ES-I3 (cell line): ENCODE data around the gene MMUT.
A peak's percentile ranks its signal among the peaks of the same experiment; 100 is the strongest.
"Not testable (repeated sequence)": the region's sequence is repeated elsewhere in the genome, so short reads cannot be mapped to it uniquely, and the experiment has no call there.

Source experiments
- H3K36me3 ChIP-seq: 2 replicates; pipeline ENCODE4 v1.6.1; 2013; ENCODE audit warnings: mild to moderate bottlenecking, low read length, control low read depth, moderate library complexity; ENCODE audit not compliant: insufficient read depth
- H3K4me1 ChIP-seq: 2 replicates; pipeline ENCODE4 v1.6.1; 2013; ENCODE audit warnings: mild to moderate bottlenecking, control low read depth, low read length; ENCODE audit not compliant: insufficient read depth
- H3K9ac ChIP-seq: 2 replicates; pipeline ENCODE4 v1.6.1; 2013; ENCODE audit warnings: low read depth, mild to moderate bottlenecking, low read length, moderate library complexity
- H3K9me3 ChIP-seq: 2 replicates; pipeline ENCODE4 v1.6.1; 2013; ENCODE audit warnings: mild to moderate bottlenecking, low read length, moderate library complexity; ENCODE audit not compliant: control insufficient read depth, insufficient read depth

MMUT gene

DNA sequence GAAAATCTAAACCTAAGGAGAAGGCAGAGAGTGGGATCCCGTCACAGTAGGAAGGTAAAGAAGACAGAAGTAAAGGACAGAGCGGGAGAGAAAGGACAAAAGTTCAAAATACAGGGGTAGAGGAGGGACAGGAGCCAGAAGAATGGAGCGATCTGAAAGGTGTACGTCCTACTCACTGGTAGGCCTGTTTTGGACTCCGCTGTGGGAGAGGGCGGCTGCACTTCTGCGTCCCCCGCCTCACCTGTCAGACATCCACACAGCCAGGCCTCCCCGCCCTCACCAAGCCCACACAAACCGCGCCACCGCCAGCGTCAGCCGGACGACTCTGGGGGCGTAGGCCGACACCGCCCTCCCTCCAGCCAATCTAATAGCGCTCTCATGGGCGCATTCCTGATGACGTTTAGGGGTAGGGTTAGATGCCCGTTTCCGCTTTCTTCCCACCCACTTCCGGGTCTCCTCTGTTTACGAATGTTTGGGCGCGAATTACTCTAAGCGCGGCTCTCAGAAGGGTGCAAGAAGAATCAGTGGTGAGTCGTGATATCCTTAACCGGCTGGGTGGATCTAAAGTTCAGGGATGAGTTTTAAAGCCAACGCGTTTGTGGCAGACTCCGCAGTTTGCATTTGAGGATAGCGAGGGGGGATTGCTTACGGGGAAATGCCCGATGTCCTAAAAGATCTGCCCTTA lies at the start of gene MMUT, which contains the start of gene CENPQ:
Gene MMUT, minus strand, starts transcription at position 327 of the 685 bp plus-strand sequence. CDS start 3,787 bp downstream, outside the sequence.
Gene CENPQ, plus strand, starts transcription at position 444 of the 685 bp plus-strand sequence. CDS start 6,807 bp downstream, outside the sequence.
- Histone ChIP-seq H3K9me3 (no peaks in the 10 kb centered on the region), H3K36me3 (no peaks in the 10 kb centered on the region; the same call in 1 of the 2 replicates), H3K9ac (peak within 1 kb of the TSS; percentile 99), H3K4me1 (peaks cover 5% of the 10 kb centered on the region; the same call in 1 of the 2 replicates)

DNA sequence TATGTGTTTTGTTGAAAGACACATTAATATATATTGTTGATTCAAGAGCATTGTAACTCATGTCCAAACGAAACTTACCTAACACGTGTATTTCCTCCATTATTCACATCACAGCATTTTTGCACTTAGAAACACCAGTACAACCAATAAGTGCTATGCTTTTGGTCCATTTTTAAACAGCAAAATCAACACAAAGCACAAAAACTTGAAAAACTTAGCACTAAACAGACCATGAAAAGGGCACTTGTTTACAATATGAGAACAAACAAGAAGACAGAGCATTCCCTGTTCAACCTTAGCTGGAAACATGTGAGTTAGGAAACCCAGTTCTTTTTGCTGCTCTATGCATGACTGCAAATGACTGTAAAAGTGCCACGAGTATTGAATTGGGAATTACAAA lies 46.3 kb upstream of the MMUT start:
- Histone ChIP-seq H3K9ac (no peak overlapping the region), H3K4me1 (no peaks in the 10 kb centered on the region), H3K9me3 (no peaks in the 10 kb centered on the region), H3K36me3 (no peaks in the 10 kb centered on the region)

DNA sequence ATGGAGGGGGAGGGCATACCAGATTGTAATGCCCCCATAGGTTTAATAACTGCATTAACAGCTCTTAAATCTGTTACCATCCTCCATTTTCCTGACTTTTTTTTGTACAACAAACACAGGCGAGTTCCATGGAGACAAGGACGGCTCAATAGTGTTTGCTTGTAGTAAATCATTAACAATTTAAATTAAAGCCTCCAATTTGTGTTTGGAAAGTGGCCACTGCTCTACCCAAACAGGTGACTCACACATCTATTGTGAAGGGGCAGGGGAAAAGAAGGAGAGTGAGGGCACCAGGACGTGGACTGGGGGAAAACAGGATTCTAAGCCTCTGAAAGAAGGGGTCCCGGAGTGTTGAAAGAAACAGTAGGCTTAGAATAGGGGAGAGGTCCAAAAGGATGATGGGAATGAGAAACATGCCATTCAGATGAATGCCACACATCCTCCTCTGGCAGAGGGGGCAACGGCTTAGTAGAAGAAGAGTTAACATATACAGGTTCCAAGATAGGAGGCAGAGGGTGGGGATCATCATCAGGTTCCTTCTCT lies 43.6 kb upstream of the MMUT start:
- no peaks in the 10 kb centered on the region for H3K9me3 ChIP-seq
- no peaks in the 10 kb centered on the region for H3K4me1 ChIP-seq
- no peak overlapping the region for H3K9ac ChIP-seq
- no peaks in the 10 kb centered on the region for H3K36me3 ChIP-seq

DNA sequence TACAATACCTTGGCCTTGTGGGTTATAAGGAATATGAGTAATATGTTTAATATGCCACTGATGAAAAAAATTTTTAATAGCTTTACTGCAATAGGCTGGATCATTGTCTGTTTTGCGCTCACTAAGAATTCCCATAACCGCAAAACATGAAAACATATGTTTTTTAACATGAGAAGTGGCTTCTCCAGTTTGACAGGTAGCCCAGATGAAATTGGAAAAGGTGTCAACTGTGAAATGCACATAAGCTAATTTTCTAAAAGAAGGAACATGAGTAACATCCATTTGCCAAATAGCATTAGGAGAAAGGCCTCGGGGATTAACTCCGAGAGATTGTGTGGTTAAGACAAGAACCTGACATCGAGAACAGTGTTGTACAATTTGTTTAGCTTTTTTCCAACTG lies 41.6 kb upstream of the MMUT start:
- H3K9ac ChIP-seq, result no peak overlapping the region
- no peaks in the 10 kb centered on the region for H3K9me3 ChIP-seq
- H3K4me1 ChIP-seq, result no peaks in the 10 kb centered on the region
- H3K36me3 ChIP-seq, result no peaks in the 10 kb centered on the region

DNA sequence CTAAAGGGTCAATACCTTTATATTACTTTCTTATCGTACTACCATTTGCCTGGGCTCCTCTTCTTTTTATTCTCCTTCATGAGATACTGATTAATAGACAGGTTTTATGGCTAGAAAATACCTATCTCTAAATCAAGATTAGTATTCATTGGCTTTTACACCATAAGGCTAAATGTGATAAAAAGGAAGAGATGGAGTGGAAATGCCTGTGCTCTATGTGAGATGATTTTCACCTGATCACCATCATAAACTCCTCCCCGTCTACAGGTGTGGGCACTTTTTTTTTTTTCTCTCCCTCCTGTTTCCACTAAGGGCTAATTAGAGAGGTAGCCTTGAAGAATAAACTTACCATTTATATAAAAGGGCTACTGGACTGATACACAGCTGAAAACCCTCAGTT lies 36.6 kb upstream of the MMUT start, which contains the start of gene GLYATL3:
Gene GLYATL3, plus strand, starts transcription at position 301 of the 400 bp plus-strand sequence. CDS start 12,068 bp downstream, outside the sequence.
- Histone ChIP-seq H3K36me3 (no peaks in the 10 kb centered on the region), H3K9me3 (no peaks in the 10 kb centered on the region), H3K4me1 (no peaks in the 10 kb centered on the region; the same call in 1 of the 2 replicates), H3K9ac (no peak within 1 kb of the TSS)

DNA sequence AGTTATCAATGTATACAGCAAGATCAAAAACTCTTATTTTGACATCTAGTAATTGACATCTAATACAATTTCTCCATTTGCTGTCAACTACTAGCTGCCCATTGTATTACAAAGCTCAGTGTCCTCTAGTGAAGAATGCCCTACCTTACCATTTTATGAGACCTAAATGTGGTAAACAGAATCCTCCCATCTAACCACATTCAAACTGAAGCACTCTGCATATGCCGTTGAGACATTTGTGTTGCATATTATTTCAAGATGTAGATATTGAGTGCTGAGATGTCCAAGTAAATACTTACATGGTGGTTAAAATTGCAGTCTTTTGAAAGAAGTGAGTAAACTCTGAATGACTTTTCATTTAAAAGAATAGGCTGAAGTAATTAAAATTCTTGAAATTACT lies 36.1 kb upstream of the MMUT start:
- Histone ChIP-seq H3K9me3 (no peaks in the 10 kb centered on the region), H3K9ac (no peak overlapping the region), H3K36me3 (no peaks in the 10 kb centered on the region)

DNA sequence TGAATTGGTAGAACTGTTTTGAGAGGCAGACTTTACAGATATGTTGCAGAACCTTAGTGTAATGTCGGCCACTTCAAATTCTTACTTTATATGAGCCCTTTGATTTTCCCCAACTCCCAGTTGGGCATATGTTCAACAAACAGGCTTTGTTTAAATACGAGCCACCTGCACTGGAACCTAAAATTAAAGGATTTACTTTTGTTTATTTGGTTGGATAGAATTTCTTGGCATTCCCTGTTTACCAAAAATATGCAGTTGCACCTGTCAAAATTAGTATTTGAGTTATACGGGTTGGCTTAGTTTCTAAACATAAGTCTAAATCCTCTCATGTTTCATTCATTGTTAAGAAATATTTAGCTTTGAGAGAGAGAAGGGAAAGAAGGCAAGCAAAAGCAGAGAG lies 34.3 kb upstream of the MMUT start:
- H3K4me1 ChIP-seq, result no peaks in the 10 kb centered on the region; the same call in 1 of the 2 replicates
- no peak overlapping the region for H3K9ac ChIP-seq
- H3K9me3 ChIP-seq, result no peaks in the 10 kb centered on the region
- no peaks in the 10 kb centered on the region for H3K36me3 ChIP-seq

More for the DNA sequence above, 36.1 kb upstream of the MMUT start:
- no peaks in the 10 kb centered on the region; the same call in 1 of the 2 replicates for H3K4me1 ChIP-seq

DNA sequence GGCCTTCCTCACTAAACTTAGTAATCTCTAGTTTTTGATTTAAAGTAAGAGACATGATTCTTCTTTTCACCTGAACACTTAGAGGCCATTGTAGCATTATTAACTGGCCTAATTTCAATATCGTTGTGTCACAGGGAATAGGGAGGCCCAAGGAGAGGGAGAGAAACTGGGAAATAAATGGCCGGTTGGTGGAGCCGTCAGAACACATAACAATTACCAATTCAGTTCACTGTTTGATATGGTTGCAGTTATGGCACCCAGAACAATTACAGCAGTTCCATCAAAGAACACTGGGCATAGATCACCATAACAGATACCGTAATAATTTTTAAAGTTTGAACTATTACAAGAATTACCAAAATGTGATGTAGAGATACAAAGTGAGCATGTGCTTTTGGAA lies 27.6 kb upstream of the MMUT start:
- H3K4me1 ChIP-seq, result no peaks in the 10 kb centered on the region
- no peaks in the 10 kb centered on the region for H3K9me3 ChIP-seq
- H3K36me3 ChIP-seq, result peaks cover 13% of the 10 kb centered on the region; the same call in 1 of the 2 replicates
- H3K9ac ChIP-seq, result no peak overlapping the region

DNA sequence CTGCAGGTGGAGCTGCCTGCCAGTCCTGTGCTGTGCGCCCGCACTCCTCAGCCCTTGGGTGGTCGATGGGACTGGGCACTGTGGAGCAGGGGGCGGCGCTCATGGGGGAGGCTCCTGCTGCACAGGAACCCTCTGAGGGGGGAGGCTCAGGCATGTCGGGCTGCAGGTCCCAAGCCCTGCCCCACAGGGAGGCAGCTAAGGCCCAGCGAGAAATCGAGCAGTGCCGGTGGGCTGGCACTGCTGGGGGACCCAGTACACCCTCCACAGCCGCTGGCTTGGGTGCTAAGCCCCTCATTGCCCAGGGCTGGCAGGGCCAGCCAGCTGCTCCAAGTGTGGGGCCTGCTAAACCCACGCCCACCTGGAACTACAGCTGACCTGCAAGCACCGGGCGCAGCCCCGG lies 20.3 kb upstream of the MMUT start:
- not testable (repeated sequence) for H3K9ac ChIP-seq, H3K36me3 ChIP-seq, H3K4me1 ChIP-seq, H3K9me3 ChIP-seq

DNA sequence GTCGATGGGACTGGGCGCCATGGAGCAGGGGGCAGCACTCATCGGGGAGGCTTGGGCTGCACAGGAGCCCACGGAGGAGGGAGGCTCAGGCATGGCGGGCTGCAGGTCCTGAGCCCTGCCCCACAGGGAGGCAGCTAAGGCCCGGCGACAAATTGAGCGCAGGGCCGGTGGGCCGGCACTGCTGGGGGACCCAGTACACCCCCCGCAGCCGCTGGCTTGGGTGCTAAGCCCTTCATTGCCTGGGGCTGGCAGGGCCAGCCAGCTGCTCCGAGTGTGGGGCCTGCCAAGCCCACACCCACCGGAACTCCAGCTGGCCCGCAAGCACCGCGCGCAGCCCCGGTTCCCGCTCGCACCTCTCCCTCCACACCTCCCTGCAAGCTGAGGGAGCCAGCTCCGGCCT lies 18.8 kb upstream of the MMUT start:
- not testable (repeated sequence) for H3K4me1 ChIP-seq, H3K36me3 ChIP-seq, H3K9ac ChIP-seq, H3K9me3 ChIP-seq

DNA sequence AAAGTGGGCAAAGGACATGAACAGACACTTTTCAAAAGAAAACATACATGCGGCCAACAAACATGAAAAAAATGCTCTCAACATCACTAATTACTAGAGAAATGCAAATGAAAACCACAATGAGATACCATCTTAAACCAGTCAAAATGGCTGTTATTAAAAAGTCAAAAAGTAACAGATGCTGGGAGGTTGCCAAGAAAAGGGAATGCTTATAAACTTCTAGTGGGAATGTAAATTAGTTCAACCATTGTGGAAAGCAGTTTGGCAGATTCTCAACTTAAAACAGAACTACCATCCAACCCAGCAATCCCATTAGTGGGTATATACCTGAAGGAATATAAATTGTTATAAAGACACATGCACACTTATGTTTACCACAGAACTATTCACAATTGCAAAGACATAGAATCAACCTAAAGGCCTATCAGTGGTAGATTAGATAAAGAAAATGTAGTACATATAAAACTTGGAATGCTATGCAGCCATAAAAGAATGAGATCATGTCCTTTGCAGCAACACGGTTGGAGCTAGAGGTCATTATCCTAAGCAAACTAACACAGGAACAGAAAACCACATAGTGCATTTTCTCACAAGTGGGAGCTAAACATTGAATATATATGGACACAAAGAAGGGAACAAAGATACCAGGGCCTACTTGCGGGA lies 16.4 kb upstream of the MMUT start:
- H3K9me3 ChIP-seq, result no peaks in the 10 kb centered on the region
- H3K4me1 ChIP-seq, result no peaks in the 10 kb centered on the region
- H3K9ac ChIP-seq, result no peak overlapping the region
- no peaks in the 10 kb centered on the region for H3K36me3 ChIP-seq

DNA sequence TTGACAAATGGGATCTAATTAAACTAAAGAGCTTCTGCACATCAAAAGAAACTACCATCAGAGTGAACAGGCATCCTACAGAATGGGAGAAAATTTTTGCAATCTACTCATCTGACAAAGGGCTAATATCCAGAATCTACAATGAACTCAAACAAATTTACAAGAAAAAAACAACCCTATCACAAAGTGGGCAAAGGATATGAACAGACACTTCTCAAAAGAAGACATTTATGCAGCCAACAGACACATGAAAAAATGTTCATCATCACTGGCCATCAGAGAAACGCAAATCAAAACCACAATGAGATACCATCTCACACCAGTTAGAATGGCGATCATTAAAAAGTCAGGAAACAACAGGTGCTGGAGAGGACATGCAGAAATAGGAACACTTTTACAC lies 13.5 kb upstream of the MMUT start:
- not testable (repeated sequence) for H3K4me1 ChIP-seq, H3K9ac ChIP-seq, H3K9me3 ChIP-seq, H3K36me3 ChIP-seq

DNA sequence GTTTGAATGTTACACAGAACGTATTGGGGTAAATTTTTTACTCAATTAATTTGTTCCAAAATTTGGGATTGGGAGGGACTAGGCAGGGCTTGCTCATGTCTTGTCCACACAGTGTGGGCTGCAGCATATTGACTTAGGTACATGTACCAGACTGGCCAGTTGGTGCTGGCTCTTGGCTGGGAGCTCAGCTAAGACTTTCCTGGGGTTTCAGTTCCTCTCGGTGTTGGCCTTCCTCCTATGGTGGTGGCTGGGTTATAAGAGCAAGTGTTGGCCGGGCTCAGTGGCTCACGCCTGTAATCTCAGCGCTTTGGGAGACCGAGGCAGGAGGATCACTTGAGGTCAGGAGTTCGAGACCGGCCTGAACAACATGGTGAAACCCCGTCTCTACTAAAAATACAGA lies 5.0 kb upstream of the MMUT start:
- Histone ChIP-seq H3K4me1 (no peaks in the 10 kb centered on the region), H3K9me3 (no peaks in the 10 kb centered on the region), H3K9ac (no peak overlapping the region), H3K36me3 (no peaks in the 10 kb centered on the region)

DNA sequence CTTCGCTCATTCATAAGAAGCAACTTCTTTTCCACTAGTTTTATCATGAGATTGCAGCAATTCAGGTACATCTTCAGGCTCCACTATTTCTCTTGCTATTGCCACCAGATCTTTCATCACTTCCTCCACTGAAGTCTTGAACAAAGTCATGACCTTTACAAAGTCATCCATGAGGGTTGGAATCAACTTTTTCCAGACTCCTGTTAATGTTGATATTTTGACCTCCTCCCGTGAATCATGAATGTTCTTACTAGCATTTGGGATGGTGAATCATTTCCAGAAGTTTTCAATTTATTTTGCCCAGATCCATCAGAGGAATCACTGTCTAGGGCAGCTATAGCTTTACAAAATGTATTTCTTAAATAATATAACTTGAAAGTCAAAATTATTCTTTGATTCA lies 1.6 kb upstream of the MMUT start:
- H3K9ac ChIP-seq, result no peak overlapping the region
- no peaks in the 10 kb centered on the region for H3K9me3 ChIP-seq
- H3K36me3 ChIP-seq, result no peaks in the 10 kb centered on the region; the same call in 1 of the 2 replicates
- H3K4me1 ChIP-seq, result peaks cover 5% of the 10 kb centered on the region; the same call in 1 of the 2 replicates

DNA sequence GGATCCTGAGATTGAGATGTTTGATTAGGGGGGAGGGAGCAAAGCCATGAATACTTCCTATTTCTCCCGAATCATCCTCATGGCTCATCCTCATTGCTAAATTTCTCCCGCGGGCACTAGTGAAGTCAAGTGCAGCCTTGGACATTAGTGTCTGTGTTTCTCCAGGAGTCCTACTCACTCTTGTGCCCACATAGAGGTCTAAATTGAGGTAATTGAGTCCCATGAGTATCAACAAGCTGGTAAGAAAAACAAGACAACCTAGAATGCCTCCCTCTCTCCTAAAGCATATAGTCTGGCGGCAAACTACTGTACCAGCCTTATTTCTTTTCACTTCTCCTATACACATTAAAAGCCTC lies 537 bp upstream of the MMUT start:
- H3K9ac ChIP-seq, result peak overlapping the region; percentile 99
- peaks cover 5% of the 10 kb centered on the region; the same call in 1 of the 2 replicates for H3K4me1 ChIP-seq
- H3K36me3 ChIP-seq, result no peaks in the 10 kb centered on the region; the same call in 1 of the 2 replicates
- no peaks in the 10 kb centered on the region for H3K9me3 ChIP-seq
